ENCODE data around the gene SOX13.

Gene SOX13

GRCh38 chr1:204106825-204107224 is 33.9 kb downstream of the SOX13 start:
- no peak for DNase-seq (ENCODE audit: low read depth)

DNA sequence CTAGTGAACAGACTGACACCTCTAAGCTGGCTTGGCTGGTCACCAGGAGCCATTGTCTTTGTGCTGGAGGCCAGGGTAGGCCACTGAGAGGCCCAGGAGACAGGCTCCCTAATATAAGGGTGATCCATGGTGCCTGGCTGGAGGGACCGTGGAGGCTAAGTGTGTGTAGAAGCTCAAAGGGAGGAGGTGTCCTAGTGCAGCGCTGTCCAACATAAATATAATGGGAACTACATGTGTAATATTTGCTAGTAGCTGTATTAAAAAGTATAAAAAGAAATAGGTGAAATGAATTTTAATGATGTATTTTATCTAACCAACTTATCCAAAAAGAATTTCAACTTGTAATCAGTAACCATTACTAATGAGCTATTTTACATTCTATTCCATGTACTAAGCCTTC is 35.0 kb downstream of the SOX13 start:
- no peak for DNase-seq (ENCODE audit: low read depth)

DNA sequence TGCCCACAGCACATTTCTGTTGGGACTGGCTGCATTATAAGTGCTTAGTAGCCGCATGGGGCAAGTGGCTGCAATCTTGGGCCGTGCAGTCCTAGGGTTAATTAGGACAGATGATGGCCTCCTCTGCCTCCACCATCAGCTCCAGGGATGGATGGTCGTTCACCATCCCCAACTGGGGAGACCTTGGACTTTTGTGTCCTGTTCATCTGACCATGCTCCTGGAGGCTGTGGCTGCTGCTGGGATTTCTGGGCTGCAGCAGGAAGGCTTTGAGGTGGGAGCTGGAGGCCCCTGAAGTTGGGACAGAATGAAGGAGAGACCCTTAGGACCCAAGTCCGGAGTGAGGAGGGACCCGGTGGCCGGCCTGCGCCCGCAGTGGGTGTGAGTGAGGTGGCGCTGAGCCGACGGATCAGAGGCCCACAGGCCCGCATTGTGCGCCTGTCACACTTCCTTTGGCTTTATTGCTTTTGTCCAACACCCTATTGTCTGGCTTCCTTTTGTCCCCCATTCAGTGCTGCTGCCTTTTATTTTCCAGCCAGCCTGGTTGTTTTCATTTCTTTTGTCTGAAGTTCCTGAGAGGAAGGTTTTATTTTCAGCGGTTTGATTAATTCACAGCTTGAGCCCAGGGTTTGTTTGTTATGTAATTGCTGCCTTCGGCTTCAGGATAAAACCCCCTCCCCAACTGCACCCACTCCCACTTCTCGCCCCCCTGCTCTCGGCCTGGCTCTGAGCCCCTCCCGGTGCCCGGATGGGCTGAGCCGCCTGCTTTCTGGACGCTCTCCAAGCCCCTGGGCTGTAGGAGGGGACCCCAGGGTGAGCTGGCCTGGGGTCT is 35.6 kb downstream of the SOX13 start:
- no peak for DNase-seq (ENCODE audit: low read depth)

DNA sequence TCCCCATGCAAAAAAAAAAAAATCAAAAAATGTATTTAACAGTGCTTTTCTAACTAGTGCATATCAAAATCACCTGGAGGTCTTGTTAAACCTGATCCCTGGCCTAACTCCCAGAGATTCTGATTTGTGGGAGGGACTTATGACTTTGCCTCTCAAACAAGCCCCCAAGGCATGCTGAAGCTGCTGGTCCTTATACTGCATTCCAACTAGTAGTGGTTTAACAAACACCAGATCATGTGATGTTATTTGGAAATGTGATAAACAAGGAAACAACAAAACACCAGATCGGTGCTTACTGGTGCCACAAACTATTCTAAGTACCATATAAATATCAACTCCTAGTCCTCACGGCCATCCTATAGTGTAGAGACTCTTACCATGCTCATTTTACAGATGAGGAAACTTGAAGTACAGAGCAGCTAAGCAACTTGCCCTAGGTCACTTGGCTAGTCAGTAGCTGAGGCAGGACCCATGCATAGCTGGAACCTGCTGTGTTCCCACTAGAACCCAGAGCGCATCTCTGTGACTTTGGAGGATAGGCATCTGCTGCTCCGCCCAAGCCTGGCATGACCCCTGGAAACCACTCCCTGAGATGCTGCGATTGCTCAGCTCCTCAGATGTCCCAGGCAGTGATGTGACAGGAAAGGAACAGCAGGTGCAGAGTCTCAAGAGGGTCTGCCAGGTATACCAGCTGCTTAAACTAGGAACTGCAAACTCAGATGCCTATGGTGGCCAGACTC is 38.1 kb downstream of the SOX13 start:
- DNase-seq (ENCODE audit: low read depth) = no peak

GRCh38 chr1:204112876-204113730 is 40.2 kb downstream of the SOX13 start:
- DNase-seq (ENCODE audit: low read depth) = no peak

- no peak for DNase-seq (ENCODE audit: low read depth)
Observed at GRCh38 chr1:204113896-204114295, 41.0 kb downstream of the SOX13 start.

GRCh38 chr1:204114606-204115005 is 41.7 kb downstream of the SOX13 start:
- no peak for DNase-seq (ENCODE audit: low read depth)

DNA sequence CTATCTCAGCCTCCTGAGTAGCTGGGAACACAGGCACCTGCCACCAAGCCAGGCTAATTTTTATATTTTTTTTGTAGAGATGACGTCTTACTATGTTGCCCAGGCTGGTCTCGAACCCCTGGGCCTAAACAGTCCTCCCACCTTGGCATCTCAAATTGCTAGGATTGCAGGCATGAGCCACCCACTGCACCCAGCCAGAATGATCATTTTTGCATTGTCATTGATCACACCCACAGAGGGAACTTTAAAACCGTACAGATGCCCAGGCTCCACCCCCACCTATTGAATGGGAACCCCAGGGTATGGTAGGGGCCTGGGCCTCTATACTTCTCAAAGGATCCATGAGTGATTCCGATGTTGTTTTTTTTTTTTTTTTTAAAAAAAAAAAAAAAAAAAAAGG is 42.2 kb downstream of the SOX13 start:
- DNase-seq (ENCODE audit: low read depth) = no peak

DNA sequence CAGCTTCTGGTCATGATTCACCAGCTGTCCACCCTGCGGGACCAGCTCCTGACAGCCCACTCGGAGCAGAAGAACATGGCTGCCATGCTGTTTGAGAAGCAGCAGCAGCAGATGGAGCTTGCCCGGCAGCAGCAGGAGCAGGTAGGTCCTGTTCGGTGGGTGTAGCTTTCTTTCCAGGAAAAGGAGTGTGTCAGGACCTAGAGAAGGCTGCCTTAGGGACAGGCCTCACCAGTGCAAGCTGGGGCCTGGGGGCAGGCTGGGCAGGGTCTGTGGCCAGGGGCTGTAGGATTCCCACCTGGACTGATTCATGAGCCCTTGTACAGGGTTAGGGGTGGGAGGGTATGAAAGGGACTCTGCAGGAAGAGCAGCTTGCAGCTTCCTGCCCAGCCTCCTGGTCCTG is 43.6 kb downstream of the SOX13 start:
- no peak for DNase-seq (ENCODE audit: low read depth)

- no peak for DNase-seq (ENCODE audit: low read depth)
Observed at GRCh38 chr1:204121840-204122555, 49.1 kb downstream of the SOX13 start.

DNA sequence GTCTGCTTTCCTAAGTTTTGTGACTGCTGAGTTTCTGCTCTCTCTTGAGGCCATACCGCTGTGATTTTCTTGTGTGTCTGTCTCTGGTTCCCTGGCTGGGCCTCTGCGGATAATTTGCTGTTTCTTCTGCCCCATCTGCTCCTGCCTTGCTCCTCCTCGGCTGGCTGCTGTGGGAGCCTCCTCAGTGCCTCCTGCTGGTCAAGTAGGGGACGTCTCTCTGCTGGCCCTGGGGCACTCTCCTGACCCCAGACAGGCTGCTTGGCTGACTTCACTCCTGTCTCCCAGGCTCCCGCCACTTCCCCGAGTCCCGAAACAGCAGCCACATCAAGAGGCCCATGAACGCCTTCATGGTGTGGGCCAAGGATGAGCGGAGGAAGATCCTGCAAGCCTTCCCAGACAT is 50.5 kb downstream of the SOX13 start:
- no peak for DNase-seq (ENCODE audit: low read depth)

DNA sequence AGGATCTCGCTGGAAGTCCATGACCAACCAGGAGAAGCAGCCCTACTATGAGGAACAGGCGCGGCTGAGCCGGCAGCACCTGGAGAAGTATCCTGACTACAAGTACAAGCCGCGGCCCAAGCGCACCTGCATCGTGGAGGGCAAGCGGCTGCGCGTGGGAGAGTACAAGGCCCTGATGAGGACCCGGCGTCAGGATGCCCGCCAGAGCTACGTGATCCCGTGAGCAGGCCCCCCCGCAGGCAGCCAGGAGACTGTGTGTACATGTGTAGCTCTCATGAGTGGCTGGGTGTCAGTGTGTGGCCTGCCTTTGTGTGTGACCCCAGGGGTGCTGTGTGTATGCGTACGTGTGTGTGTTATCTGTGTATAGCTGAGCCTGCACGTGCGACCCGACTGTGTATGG is 51.7 kb downstream of the SOX13 start:
- no peak for DNase-seq (ENCODE audit: low read depth)

GRCh38 chr1:204125759-204126351 is 52.9 kb downstream of the SOX13 start:
- DNase-seq (ENCODE audit: low read depth) = no peak

- no peak for DNase-seq (ENCODE audit: low read depth)
Observed at GRCh38 chr1:204126386-204126785, 53.5 kb downstream of the SOX13 start.

DNA sequence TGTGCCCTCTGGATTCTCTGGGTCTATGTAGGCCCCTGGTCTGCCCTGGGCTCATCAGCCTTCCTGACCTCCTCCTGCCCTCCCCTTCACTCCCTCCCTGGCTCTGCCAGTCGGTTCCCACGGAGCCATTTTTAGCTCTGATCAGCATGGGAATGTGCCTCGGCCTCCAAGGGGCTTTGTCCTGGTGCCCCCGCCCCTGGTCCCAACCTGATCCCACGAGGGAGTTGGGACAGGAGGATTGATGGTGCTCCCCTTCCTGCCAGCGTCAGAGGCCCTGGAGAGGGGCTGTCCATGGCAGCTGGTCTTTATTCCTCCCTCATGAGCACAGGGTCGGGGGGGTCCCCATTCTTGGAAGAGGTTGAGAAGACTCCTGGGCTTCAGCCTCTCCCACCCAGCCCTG is 54.0 kb downstream of the SOX13 start:
- DNase-seq (ENCODE audit: low read depth) = no peak

- no peak for DNase-seq (ENCODE audit: low read depth)
Observed at GRCh38 chr1:204127597-204128242, 54.8 kb downstream of the SOX13 start.

- DNase-seq (ENCODE audit: low read depth) = no peak
Observed at GRCh38 chr1:204128464-204128963, 55.6 kb downstream of the SOX13 start.

DNA sequence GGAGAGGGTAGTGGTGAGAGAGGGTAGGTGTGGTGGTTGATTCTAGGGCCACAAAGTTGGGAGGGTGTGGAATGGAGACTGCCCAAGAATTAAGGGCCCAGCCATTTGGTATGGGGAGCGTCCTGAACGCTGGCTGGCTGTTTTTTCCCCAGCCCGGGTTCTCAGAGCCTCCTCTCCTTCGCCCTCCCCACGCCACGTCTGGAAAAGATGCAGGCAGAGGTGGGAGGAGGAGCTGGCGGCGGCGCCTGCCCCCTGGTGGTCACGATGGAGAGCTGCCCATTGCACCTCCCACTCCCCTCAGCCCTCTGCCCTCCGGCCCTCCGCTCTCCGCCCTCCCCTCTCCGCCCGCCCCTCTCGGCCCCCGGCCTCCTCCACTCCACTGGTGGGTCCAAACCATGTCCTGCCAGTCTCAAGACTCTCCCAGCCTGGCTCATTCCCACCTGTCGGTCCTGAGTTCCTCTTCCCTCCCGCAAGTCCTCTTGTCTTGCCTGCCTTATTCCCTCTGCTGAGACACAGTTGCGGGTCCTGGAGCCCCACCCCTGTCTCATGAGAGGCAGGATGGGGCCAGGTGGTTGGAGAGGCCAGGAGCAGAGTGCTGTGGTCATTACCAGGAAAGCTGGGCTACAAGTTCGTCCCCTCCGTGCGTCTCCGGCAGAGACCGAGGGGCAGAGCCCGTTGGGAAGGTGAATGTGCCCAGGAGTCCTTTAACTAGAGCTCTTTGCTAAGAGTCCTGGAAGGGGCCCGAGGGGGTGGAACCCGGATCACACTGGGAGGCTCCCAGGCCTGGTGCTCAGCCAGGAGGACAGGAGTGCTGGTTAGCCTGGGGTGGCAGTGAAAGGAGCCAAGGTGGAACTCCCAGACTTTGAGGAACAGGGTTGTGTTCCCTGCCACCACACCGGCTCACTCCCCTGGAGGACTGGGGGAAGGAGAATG is 56.3 kb downstream of the SOX13 start:
- DNase-seq (ENCODE audit: low read depth) = peak; percentile 45

- no peak for DNase-seq (ENCODE audit: low read depth)
Observed at GRCh38 chr1:204130178-204130577, 57.3 kb downstream of the SOX13 start.
